ENCODE data around the gene TRAK1. TPM values are rescaled to one million over a fixed set of nuclear protein-coding genes. Genes with fewer than 3 reads are reported as not detected.
A peak's percentile ranks its signal among the peaks of the same experiment; 100 is the strongest.

Gene TRAK1
- polyA plus RNA-seq, 1 donor = 49.7 TPM

DNA sequence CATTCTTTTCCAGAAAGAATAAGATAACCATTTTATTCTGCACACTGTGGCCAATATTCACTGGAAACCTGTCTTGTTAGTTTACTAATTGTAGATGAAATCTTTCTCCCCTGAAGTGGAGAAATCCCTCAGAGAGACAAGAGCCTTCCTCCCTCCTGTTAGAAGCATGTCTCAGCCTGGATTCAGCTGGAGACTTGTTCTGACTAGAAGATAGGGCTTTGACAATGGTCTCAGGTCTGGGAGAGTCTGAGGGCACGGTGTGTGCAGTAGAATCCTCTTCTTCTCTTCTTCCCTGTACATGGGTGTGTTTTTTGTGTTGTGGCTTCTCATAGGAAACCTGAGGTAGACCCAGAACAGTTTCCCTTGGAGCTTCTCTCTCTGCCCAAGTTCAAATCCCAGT lies 154.9 kb downstream of the TRAK1 start:
- no peak for DNase-seq

DNA sequence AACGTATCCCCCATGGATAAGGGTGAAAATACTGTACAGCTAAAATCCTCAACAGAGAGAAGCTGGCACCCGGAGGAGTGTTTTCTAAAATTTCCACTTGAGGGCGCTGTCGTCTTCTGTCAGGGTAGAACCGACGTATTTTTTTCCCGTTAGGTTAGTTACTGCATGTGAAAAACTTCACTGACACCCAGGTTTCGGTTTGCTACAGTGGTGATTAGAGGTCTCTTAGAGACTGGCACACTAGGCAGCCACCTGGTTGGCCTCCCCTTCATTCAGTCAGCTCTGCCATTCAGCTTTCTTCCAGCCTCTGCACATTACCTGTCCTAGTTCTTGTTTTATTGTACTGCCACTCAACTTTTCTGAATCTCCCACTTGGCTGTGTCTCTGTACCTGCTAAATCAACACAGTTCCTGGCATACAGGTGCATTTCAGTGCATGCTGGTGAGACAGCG lies 156.4 kb downstream of the TRAK1 start:
- DNase-seq = no peak

DNA sequence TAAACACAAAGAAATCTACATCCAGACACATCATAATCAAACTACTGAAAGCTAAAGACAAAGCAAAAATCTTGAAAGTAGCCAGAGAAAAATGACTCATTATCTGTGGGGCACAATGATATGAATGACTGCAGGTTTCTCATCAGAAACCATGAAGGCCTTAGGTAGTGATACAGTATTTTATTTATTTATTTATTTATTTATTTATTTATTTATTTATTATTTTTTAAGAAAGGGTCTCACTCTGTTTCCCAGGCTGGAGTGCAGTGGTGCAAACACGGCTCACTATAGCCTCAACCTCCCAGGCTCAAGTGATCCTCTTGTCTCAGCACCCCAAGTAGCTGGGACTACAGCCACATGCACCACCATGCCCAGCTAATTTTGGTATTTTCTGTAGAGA lies 159.6 kb downstream of the TRAK1 start:
- no peak for DNase-seq

DNA sequence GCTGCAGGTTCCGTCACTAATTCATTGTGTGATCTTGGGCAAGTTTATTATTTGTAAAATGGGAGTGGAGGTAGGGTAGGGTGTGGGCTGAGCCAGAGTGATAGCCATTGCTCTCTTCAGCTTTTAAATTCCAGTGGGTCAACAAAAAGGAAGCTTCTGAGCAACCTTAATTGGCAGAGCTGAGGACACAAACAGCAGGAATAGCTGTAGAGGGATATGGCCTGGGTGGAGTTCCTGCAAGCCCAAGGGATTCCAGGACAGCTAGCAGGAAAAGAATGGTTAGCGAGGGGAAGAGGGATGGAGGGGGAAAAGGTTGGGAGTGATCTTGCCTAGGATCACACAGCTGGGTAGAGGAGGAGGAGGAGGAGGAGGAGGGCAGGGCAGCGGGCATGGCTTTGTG lies 163.4 kb downstream of the TRAK1 start:
- DNase-seq = no peak

DNA sequence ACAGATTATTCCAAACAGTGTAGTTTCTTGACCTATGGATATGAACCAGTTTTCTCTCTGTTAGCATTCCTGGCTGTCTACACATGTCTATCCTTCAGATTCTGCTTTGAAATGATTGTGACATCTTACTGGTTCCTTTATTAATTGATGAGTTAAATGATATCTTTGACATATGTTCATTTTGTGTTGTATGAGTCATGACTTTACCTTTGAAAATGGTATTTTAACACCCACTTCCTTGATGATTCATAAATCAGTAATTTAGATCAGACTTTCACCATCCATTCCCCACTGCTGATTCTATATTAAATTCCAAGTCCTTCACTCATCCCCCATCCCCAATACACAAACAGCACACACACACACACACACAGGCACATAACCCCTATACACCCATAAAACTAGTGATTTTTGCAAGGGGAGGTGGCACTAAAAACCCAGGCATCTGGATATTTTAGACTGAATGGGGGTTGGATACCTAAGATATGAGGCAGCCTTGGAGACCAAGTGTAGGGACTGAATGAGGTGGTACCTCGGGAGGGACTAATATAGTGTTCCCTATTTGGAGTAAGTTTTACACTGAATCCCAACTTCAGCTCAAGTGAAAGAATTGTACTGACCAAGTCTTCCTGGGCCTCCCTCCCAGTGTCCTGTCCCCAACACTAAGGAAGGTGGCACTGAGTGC lies 165.1 kb downstream of the TRAK1 start:
- no peak for DNase-seq

DNA sequence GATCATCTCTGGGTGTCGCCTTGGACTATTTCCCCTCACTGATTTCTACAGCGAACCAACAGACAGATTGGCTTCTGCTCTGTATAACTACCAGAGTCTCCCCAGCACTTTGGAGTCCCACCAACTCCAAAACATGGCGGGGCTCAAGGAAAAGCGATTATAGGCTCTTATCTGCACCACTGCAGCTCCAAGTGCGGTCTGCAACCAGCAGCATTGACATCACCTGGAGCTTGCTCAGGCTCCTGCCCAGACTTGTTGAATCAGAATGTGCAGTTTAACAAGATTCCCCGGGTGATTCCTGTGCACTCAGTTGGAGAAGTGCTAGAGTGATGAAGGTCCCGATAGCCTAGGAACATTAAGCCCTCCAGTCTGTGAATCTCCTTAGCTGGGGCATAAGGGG lies 165.8 kb downstream of the TRAK1 start:
- DNase-seq = no peak

DNA sequence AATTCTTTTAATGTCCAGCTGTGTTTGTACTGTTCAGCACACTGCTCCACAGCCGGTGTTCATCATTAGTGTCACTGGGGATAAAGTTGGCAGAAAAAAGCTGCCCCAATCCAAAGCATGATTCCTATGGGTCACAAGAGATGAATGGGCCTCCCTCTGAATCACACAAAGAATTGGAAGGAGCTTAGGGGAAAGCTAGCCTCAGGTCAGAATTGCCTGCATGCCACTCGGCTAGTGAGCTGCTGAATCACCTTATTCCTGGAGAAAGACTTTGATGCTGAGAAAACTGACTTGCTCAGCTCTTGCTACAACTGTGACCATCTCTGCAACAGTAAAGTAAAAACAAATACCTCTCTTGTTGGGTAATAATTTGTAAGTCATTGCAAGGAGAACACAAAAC lies 171.4 kb downstream of the TRAK1 start:
- no peak for DNase-seq

DNA sequence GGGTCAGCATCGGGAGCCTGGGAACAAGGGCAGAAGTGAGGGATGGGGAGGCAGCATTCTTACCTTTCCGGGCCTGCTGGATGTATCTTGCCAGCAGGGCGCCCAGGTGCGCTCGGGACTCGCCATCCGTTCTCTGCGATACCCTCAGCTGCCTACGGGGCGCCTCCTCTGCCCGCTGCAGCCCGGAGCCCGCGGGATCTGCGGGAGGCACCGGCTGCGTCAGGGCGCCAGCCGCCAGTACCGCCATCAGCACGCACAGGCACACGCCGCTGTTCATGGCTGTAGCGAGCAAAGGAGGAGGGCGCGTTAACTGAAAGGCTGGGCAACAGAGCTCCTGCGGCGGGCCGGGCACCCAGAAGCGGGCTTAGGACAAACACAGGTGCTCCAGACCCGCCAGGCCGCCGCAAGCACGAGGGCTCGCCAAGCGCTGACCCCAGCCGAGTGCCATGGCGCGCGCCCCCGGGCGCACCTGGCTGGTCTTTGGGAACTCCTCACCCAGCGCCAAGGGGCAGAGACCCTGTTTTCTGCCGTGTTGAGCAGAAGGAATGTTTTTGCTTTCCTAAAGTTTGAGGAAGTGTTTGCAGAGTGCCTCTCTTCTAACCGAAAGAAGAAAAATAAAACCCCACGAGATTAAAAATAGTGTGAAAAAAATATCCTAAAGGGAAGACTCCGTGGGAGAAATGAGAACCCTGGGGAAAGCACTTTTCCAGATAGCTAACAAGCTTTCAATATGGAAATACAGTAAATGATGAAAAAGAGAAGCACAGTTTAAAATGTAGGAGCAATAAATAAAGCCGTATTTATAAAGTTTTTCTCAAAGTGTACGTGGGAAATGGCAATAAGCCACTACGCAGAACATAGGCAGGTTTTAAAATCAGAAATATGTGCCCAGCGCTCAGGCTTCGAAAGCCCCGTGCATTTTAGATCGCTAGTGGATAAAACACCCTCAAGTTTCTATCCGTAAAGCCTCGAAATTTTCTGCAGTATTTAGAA lies 172.5 kb downstream of the TRAK1 start:
- DNase-seq = peak; percentile 4

DNA sequence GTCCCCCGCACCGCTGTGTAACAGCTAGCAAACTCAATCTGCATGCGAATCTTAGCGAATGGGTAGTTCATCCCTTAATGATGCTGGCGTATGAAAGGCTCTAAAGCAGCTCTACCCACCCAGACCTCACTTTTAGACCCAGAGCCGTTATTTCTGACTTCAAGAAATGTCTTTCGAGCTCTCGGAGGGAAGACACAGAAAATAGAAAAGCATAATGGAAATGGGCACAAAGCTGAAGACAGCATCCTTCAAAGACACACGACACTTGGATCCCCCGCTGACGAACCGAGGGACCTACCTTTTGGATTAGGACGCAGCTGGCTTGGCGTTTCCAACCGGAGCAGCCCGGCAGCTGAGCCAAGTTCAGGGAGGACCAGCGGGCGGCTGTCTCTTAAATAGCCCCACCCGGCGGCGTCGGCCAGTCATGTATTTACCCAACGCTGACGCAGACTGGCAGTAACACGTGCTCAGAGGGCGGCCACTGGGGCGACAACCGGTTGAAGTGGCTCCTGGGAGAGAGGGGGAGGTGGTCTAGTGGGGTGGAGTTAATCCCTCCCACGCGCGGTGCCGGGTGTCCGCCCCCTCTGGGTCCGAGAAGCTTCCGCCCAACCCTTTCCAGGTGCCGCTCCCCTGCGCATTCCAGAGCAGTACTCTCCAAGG lies 173.4 kb downstream of the TRAK1 start:
- DNase-seq = peak; percentile 36

DNA sequence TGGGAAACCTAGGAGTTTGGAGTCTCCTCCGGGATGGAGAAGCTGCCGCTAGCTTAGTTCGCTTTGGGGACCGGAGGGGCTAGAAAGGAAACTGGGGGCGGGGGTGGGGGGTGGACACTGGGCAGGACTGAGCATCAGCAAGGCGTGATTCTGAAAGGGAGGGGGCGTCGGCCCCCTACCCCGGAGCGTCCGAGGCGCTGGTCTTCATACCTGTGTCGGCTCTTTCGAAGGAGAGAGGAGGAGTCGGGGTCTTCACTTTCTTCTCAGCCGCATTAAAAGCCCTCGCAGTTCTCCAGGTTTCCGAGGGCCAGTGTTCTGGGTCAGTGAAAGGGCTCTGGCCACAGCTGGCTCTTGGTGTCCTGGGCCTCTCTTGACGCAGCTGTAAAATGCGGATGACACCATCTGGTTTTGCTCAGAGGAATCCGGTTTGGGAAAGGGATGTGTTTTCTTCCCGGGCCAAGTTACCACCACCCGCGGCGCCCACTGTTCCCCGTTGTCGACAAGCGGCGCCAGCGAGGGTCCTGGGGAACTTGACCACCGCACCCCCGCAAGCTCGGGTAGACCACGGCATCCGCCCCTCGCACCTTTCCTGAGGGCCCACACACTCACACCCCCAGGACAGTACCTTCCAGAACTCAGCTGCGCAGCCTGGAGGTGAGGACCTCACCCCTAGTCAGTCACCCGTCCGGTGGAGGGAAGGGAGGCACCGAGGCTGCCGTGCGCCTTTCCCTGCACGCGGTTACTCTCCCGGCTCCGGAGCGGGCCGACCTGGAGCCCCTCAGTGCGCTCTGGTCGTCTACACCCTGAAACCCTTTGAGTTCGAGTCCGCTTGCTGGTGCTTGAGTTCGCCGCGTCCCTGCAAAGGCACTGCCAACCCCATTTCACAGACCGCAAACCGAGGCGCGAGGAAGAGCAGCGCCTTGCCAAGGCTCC lies 174.2 kb downstream of the TRAK1 start:
- peak; percentile 40 for DNase-seq

DNA sequence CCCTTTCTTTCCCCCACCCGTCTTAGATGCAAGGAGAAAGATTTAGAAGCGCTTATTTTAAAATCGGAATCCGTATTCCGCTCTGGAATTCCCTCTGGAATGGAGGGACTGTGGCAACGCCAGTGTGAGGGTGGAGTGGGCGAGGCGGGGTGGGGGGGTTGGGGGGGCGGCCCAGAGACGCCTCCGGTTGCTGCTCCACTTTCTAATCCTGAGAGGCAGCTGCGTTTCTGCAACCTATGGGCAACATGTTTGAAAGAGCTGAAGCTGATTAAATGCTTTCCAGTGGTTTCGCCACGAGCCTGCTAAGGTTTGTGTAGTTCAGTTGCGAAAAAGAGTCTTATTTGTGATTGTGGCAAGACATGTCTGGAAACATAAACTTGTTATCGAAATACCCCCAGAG lies 174.9 kb downstream of the TRAK1 start, which contains the start of gene CCK:
TSS of gene CCK (minus strand) at position 101 of the 400 bp plus-strand sequence. CDS start 2,555 bp downstream, outside the sequence.
- DNase-seq = no peak

DNA sequence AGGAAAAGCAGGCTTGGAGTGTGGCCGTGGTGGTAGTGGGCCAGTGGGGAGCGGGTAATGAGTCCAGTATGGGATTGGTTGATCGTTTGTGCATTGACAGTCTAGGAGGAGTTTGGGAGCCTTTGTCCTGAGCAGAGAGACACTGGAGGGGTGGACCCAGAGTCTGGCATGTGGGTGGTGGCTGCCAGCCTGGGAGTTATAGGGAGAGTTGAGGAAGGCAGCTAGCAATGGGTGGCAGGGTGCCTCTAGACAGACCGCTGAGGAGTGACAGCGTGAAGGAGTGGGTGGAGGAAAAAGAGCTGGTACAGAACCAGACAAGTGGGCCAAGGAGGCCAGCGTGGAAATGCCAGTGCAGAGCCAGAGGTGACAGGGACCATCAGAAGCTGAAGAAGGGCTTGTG lies 176.7 kb downstream of the TRAK1 start:
- no peak for DNase-seq

DNA sequence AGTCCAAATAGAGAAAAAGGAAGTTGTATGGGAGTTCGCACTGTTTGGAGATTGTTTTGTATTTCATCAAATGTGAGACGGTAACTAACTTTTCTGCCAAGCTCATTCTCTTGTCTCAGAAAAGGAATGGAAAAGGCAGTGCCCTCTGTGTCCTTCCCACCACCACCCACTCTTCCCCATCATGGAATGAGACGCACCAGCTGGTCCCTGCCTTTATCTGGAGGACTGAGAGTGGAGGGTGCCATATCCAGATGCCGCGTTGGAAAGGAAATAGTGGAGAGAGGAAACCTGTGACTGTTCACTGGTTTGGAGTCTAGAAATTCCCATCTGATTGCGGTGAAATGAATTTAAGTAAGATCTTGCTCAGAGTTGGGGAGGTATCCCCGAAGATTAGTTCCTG lies 178.5 kb downstream of the TRAK1 start:
- no peak for DNase-seq

DNA sequence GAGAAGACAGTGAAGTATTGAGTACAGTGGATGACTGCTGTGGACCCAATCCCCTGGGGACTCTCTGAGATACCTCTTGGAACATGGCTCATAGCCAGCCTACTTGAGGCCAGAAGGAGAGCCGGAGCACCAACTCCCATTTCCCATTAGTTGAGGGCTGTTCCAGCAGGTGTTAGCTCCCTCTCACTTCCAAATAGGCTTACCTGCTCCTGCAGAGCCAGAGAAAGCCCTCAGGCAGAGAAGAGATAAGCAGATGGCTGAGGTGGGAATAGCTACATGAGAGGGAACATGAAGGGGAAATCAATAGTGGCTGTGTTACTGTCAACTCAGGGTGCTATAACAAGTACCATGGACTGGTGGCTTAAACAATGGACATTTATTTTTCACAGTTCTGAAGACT lies 179.4 kb downstream of the TRAK1 start:
- DNase-seq = no peak

DNA sequence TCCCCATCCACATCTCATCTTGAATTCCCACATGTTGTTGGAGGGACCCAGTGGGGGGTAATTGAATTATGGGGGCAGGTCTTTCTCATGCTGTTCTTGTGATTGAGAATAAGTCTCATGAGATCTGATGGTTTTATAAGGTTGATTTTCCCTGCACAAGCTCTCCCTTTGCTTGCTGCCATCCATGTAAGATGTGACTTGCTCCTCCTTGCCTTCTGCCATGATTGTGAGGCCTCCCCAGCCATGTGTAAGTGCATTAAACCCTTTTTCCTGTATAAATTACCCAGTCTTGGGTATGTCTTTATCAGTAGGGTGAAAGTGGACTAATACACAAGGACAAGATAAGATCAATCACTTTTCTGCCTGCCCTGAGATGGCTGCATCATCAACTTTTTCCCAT lies 180.6 kb downstream of the TRAK1 start:
- DNase-seq = no peak

DNA sequence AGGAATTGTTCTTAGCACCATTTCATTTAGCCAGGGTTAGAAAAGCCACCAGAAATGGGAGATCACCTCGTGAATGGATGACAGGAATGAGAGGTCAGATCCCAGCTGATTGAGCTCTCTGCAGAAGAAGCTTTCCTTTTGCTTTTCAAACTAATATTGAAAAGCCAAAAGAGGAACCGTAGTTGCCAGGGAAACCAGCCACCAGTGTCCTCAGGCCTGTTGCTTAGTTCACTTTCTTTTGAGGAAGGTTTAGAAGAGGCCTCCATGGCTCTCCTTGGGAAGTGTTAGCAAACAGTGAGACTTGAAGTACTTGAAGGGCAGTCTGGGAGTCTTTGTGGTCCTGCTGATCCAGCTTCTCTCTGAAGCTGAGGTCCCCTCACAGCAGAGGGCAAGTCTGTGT lies 182.2 kb downstream of the TRAK1 start:
- DNase-seq = no peak

DNA sequence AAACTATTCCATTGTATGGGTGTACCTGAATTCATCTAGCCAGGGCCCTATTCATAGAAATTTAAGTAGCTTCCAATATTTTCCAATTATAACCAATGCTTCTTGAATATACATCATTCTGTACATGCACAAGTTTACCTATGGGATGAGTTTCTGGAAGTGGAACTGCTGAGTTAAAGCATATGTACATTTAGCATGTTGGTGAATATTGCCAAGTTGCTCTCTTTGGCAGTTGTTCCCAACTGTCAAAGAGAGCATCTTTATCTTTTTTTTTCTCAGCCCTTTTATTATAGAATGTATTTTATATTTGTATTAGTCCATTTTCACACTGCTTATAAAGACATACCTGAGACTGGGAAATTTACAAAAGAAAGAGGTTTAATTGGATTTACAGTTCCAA lies 183.1 kb downstream of the TRAK1 start:
- DNase-seq = no peak

DNA sequence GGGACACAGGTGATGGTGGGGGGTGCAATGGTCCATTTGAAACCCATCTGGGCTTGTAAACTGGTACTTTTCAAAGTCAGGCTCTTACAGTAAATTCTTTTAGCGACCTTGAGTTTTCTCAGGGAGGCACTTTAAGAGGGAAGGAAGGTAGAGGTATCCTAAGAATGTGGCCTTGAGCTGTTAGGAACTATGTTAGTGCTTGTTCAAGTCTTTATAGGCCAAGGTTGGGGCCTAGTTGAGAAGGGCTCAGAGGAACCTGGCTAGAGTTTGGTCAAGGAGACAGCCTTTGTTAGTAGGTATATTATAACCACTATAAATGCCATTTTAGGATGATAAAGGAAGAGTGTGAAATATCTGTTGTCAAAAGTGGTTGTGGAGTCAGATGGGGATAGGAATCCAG lies 184.1 kb downstream of the TRAK1 start:
- no peak for DNase-seq

Measured in left kidney (tissue), 2 donors.